AG10803 (cell line): ENCODE results near the gene DHRS12.

Experiments used
- DNase-seq: peaks from one replicate; pipeline ENCODE4 v3.0.0; 2010; ENCODE audit warnings: low read depth
- H3K4me3 ChIP-seq: 2 replicates; pipeline ENCODE4 v1.5.1; 2011; ENCODE audit warnings: mild to moderate bottlenecking, low read length, control low read depth
- TF ChIP-seq, protein P1 (sequence below): conservative IDR thresholded peaks from 2 replicates; pipeline ENCODE4 v1.5.1; 2011; ENCODE audit warnings: mild to moderate bottlenecking, low read length, control low read depth, inconsistent platforms

DHRS12 gene

DNA sequence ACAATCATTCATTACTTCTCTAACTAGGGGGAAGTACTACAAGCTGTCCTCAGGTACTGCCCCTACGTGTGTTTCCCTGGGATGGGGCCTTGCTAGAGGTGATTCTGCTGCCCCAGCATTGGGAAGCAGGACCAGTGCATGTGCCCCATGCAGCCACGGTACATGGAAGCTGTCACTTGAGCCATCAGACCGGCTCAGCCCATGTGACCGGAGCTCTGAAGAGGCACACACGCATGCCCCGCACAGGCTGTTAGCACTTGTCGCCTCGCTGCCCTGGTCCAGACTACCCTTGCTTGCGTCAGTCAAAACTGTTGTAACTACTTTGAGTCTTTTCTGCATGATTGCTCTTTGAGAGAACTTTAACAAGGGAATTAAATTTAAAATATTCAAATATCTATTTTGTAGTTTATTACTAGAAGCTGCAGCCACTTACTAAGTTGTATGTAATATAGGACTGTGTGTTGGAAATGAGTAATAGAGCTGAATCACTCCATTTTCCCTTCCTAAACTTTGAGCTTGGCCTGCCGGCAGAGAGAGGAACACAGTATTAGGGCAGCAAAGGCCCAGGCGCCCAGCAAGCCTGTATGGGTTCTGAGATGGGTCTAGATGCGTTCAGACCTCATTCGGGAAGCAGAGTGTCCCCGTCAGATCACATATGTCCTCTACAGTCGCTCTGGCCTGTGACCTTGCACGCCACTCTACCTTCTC lies 42.2 kb downstream of the DHRS12 start:
- H3K4me3 ChIP-seq, result no peak overlapping the region
- DNase-seq, result peak; percentile 7
- TF ChIP-seq, protein P1, sequence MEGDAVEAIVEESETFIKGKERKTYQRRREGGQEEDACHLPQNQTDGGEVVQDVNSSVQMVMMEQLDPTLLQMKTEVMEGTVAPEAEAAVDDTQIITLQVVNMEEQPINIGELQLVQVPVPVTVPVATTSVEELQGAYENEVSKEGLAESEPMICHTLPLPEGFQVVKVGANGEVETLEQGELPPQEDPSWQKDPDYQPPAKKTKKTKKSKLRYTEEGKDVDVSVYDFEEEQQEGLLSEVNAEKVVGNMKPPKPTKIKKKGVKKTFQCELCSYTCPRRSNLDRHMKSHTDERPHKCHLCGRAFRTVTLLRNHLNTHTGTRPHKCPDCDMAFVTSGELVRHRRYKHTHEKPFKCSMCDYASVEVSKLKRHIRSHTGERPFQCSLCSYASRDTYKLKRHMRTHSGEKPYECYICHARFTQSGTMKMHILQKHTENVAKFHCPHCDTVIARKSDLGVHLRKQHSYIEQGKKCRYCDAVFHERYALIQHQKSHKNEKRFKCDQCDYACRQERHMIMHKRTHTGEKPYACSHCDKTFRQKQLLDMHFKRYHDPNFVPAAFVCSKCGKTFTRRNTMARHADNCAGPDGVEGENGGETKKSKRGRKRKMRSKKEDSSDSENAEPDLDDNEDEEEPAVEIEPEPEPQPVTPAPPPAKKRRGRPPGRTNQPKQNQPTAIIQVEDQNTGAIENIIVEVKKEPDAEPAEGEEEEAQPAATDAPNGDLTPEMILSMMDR, result no peak

DNA sequence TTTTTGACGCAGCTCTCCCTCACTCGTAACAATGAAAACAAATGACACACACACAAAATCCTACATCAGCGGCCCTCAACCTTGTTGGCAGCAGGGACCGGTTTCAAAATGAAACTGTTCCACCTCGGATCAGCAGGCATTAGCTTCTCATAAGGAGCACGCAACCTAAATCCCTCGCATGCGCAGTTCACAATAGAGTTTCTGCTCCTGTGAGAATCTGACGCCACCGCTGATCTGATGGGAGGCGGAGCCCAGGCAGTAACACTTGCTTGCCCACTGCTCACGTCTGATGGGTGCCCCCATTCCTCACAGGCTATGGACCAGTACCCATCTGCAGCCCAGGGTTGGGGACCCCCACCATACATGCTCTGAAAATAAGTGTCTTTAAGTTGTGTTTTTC lies 43.4 kb downstream of the DHRS12 start:
- TF ChIP-seq, protein P1, result no peak
- no peak overlapping the region for H3K4me3 ChIP-seq
- DNase-seq, result no peak

DNA sequence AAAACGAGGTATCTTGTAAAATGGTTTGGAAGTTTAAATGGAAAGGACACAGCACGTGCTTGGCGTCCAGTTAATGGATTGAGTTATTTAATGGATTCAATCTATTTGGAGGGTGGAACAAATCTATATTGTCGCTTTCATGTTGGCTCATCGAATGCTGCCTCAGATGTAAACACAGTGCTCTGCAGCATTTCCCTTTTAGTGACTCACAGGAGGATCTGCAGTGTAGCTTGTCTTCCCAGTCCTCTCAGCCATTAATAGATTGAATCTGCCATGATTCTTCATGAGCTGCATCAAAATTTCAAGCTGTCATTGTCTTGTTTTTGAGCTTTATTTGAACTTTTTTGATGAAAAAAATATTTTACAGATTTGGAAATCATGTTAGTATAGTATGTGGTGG lies 44.7 kb downstream of the DHRS12 start:
- DNase-seq, result no peak
- TF ChIP-seq, protein P1, result no peak
- no peak overlapping the region for H3K4me3 ChIP-seq

DNA sequence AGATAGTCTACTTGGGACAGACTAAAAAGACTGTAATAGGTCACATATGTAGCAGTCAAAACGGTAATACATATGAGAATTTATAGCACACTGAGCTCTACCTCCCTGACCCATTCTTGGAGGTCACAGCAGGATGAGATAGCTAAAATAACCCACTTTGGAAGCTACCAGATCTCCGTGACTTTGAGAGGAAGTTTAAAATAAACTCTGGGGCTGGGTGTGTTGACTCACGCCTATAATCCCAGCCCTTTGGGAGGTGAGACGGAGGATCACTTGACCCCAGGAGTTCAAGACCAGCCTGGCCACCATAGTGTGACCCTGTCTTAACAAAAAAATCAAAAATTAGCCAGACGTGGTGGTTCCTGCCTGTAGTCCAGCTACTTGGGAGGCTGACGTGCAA lies 45.3 kb downstream of the DHRS12 start:
- no peak for DNase-seq
- TF ChIP-seq, protein P1, result no peak
- H3K4me3 ChIP-seq, result no peak overlapping the region

DNA sequence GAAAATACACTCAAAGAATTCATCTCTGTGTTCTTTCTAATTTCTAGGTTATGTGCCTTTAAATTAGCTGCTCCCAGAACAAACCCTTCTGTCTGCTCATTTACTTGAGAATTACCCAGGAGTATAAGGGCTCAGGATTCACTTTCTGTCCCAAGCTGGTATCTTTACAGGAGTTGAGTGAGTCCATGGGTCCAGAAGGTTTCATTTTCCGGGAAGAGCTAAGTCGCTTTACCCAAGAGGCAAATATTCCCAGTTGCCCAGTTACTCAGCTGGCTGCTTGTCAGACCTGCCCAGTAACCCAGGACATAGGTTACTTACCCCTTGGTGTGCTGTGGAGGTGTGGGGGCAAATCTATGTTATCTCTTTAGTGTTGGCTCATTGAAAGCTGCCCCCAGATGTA lies 47.3 kb downstream of the DHRS12 start:
- no peak for DNase-seq
- TF ChIP-seq, protein P1, result no peak
- H3K4me3 ChIP-seq, result no peak overlapping the region

DNA sequence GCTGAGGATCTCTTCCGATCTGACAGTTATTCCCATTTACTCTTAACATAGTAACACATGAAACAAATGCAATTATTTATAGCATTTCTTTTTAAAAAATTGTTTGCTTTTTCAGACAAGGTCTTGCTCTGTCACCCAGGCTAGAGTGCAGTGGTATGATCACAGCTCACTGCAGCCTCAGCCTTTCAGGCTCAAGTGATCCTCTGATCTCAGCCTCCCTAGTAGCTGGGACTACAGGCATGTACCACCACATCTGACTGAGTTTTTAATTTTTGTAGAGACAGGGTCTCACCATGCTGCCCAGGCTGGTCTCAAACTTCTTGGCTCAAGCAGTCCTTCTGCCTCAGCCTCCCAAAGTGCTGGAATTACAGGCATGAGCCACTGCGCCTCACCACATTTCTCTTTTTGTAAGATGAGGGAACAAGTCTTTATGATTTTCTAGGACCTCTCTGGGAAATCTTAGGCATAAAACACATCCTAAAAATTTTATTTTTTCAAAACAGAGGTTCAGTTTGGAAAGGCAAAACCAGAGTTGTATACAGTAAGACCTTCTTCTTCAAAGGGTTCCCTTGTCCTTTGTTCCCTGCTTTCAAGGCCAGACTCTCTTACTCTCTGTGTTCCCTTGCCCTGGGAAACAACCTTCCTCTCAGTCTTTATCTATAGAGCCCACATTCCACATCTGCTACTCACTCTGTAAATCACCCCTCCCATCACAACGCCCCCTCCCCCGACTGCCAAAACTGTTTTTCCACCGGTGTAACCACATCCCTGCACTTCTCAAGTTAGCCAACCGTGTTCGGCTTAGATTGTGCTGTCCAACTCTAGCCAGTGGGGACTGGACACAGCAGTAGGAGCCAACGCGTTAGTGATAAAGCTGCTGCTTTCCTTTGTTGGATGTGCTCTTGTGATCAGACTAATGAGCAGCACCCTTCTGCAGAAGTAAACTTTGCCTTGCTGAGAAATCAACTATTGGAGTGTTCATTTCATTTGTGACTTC lies 56.2 kb downstream of the DHRS12 start:
- TF ChIP-seq, protein P1, result no peak
- H3K4me3 ChIP-seq, result no peak overlapping the region
- DNase-seq, result no peak

DNA sequence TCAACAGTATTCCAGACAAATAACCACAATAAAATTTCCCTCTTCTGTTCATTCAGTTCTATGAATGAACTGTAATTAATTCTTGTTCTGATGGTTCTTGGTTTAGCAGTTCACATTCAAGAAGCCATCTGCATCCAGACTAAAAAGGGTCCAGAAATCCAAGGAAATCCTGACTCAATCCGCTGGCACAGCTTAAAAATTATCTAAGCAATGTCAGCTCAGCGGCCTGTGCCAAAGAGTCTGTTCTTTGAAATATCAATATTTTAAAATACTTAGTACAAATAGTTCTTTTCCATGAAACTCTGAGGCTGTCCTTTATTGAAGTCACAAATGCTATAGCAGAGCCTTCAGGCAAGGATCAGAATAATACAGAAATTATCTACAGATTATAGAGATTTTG lies 57.2 kb downstream of the DHRS12 start:
- DNase-seq, result no peak
- H3K4me3 ChIP-seq, result no peak overlapping the region
- TF ChIP-seq, protein P1, result no peak
